Astrocyte of the spinal cord (primary cell): Measurements from ENCODE around the gene NPVF.

Source experiments
- DNase-seq: peaks from one replicate; pipeline ENCODE4 v3.0.0; 2011; ENCODE audit warnings: low read depth, low spot score
- H3K4me3 ChIP-seq: 2 replicates; pipeline ENCODE4 v1.5.1; 2011; ENCODE audit warnings: low read depth, mild to moderate bottlenecking, low read length, moderate library complexity
- in situ Hi-C: cut with HindIII; loops from 2 replicates; pipeline ENCODE4 v1.10.0; 2017; ENCODE audit warnings: low sequenced_read_pairs
- TF ChIP-seq, protein P1 (sequence below): IDR thresholded peaks from 2 replicates; pipeline ENCODE4 v1.5.1; 2012; ENCODE audit warnings: low read depth, mild to moderate bottlenecking, low read length, inconsistent platforms

Gene NPVF

DNA sequence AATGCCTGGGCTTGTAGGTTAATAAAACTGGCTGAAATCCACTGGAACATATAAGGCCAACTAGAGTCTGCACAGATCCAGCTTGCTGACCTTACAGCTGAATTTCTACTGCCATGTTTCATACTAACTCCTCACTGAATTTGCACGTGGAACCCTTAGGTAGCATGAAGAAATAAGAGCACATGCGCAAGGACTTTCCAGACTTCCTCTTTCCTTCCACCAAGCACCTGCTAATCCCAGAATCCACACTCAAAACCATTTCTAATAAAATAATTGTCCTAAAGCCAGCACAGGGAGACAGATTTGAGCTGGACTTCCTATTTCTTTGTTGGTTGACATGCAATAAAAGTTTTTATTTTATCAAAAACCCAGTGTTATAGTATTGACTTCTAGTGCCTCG, 46.8 kb downstream of the NPVF start:
- no peak for DNase-seq
- in situ Hi-C loops: no loop called here
- no peak overlapping the region for H3K4me3 ChIP-seq
- TF ChIP-seq, protein P1, sequence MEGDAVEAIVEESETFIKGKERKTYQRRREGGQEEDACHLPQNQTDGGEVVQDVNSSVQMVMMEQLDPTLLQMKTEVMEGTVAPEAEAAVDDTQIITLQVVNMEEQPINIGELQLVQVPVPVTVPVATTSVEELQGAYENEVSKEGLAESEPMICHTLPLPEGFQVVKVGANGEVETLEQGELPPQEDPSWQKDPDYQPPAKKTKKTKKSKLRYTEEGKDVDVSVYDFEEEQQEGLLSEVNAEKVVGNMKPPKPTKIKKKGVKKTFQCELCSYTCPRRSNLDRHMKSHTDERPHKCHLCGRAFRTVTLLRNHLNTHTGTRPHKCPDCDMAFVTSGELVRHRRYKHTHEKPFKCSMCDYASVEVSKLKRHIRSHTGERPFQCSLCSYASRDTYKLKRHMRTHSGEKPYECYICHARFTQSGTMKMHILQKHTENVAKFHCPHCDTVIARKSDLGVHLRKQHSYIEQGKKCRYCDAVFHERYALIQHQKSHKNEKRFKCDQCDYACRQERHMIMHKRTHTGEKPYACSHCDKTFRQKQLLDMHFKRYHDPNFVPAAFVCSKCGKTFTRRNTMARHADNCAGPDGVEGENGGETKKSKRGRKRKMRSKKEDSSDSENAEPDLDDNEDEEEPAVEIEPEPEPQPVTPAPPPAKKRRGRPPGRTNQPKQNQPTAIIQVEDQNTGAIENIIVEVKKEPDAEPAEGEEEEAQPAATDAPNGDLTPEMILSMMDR: no peak

DNA sequence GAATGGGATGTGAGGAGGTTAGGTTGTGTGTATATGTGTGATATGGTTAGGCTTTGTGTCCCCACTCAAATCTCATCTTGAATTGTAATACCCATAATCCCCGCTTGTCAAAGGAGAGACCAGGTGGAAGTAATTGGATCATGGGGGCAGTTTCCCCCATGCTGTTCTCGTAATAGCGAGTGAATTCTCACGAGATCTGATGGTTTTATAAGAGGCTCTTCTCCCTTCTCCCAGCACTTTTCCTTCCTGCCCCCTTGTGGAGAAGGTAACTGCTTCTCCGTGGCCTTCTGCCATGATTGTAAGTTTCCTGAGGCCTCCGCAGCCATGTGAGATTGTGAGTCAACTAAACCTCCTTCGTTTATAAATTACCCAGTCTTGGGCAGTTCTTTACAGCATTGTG, 47.3 kb downstream of the NPVF start:
- TF ChIP-seq, protein P1: peak; percentile 15
- in situ Hi-C loops: no loop called here
- DNase-seq: no peak
- H3K4me3 ChIP-seq: no peak overlapping the region

DNA sequence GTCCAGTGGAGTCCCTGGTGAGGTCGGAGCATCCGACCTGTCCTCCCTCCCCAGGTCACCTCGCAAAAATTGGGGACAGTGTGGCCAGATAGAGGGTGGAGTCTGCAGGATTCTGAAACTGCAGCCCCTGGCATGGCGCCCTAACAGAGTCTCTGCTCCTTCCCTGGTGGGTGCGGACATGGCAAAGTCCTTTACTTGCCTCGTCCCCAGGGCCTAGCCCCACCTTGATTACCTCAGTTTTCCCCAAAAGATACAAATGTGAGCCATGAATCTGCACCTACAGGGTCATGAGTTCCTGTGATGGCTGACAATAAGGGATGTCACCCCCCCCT, 47.7 kb downstream of the NPVF start:
- H3K4me3 ChIP-seq: peak overlapping the region; percentile 77
- in situ Hi-C loops: no loop called here
- DNase-seq: no peak
- TF ChIP-seq, protein P1: no peak

DNA sequence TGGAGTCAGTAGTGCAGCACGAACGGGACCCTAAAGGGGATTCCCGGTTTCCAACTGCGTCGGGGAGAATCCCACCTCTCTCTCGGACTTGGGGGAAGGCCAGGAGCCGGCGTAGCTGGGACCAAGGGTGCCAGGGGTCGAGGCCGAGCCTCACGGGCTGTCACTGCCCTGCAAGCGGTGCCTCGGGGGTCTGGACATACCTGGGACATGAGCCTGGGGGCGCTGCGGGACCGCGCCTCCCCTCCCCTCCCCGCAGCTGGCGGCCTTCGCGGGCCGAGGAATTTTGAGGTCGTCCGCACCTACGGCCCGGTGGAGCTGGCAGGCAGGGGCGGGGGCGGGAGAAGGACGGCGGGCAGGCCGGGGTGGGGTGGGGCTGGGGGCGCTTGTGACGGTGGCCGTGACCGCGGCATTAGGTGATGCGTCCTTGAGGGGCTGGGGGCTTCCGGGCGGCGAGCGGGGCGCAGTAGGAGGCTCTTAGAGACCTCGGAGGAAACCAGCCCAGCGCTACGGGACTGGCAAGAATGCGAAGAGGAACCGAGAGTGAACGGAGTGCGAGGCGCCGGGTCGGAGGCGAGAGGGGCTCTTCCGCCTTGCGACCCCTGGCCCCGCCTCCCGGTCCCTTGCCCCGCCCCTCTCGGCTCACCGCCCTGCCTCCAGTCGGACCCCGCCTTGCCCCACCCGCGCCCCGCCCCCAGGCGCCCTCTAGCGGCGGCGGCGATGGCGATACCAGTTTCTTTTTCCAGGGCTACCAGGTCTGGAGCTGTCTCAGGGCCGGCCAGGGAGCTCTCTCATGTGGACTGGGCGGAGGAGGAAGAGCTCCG, 48.3 kb downstream of the NPVF start:
- in situ Hi-C loops: no loop called here
- TF ChIP-seq, protein P1: peak; percentile 69
- DNase-seq: peak; percentile 82

DNA sequence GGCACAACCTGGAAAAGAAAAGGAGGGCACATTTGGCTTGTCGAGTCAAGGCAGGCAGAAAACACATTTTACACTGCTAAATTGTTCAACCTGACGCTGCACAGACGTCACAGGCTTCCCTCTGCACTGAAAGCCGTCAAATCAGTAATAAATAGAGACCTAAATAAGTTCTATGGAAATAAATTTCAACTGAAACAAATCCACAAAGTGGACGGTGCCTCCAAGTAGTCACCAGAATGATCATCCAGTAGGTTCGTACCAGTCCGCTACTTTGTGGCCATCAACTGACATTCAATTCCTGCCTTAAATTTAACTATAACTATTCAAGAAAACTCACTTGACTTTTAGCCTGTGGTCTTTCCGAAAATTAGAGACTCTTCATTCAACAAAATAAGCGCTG, 49.0 kb downstream of the NPVF start:
- H3K4me3 ChIP-seq: peak overlapping the region; percentile 77
- in situ Hi-C loops: no loop called here
- DNase-seq: no peak
- TF ChIP-seq, protein P1: no peak

More for the DNA sequence above, 48.3 kb downstream of the NPVF start:
- H3K4me3 ChIP-seq: peak overlapping the region; percentile 77
